PFSK-1 (cell line): ENCODE results near the gene NT5C1A.

Experiments used
- FOXP2 ChIP-seq: optimal IDR thresholded peaks from 2 replicates; pipeline ENCODE3; 2011; ENCODE audit warnings: borderline replicate concordance, control low read depth, inconsistent platforms; ENCODE audit not compliant: insufficient read depth; ENCODE audit errors: extremely low read length, extremely low read depth
- POLR2AphosphoS5 ChIP-seq: IDR thresholded peaks from 2 replicates; pipeline ENCODE4 v1.6.1; 2012; ENCODE audit warnings: low read depth, mild to moderate bottlenecking, control low read depth, low read length, moderate library complexity
- SIN3A ChIP-seq: IDR thresholded peaks from 2 replicates; pipeline ENCODE4 v1.6.1; 2012; ENCODE audit warnings: mild to moderate bottlenecking, low read length, moderate library complexity, borderline replicate concordance; ENCODE audit not compliant: insufficient read depth
- TAF1 ChIP-seq: IDR thresholded peaks from 2 replicates; pipeline ENCODE4 v1.6.1; 2012; ENCODE audit warnings: low read length, control low read depth, borderline replicate concordance; ENCODE audit not compliant: insufficient read depth
- TF ChIP-seq, protein P1 (sequence below), 2 experiments: IDR thresholded peaks; 2 replicates each; pipeline versions ENCODE4 v1.6.1 to v1.8.0; 2011 to 2012; ENCODE audit warnings: low read depth in 2 of 2, low read length in 2 of 2, control low read depth in 1 of 2, inconsistent platforms in 1 of 2, mild to moderate bottlenecking in 1 of 2, moderate library complexity in 1 of 2; ENCODE audit not compliant: insufficient read depth in 1 of 2

Gene NT5C1A

DNA sequence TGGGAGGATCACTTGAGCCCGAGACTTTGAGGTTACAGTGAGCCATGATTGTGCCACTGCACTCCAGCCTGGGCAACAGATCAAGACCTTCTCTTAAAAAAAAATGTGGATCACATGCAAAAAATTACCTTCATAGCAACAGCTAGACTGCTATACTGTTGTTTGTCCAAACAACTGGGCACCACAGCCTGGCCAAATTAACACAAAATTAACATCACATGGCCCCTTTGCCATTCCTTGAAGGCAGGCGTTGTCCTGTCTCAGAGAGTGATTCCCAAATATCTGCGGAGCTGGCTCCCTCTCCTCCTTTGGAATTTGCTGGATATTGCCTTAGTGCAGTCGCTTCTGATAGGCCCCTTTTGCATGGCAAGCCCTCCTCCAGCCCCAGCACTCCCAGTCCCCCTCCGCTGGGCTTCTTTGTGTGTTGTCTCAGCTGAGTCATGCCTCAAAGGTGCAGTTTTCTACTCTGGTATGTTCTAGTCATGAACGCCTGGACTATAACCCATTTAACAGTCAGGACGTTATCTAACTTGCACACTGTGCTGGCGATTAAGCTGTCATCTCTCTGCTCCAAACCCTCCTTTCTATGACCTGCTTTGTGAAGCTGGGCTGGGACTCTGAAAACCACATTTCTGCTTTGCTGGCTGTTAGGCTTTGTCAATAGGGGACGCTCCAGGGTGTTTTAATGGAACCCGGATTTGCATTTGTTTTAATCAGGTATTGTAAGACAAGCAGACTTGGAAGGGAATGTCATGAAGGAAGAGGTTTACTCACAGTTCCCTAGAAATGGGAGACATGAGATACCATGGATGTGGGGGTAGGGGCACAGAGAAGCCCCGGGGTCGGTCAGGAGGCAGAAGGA is 39.4 kb upstream of the NT5C1A start:
- TF ChIP-seq SIN3A (no peak), TAF1 (no peak), POLR2AphosphoS5 (no peak), FOXP2 (no peak)
- TF ChIP-seq, protein P1, sequence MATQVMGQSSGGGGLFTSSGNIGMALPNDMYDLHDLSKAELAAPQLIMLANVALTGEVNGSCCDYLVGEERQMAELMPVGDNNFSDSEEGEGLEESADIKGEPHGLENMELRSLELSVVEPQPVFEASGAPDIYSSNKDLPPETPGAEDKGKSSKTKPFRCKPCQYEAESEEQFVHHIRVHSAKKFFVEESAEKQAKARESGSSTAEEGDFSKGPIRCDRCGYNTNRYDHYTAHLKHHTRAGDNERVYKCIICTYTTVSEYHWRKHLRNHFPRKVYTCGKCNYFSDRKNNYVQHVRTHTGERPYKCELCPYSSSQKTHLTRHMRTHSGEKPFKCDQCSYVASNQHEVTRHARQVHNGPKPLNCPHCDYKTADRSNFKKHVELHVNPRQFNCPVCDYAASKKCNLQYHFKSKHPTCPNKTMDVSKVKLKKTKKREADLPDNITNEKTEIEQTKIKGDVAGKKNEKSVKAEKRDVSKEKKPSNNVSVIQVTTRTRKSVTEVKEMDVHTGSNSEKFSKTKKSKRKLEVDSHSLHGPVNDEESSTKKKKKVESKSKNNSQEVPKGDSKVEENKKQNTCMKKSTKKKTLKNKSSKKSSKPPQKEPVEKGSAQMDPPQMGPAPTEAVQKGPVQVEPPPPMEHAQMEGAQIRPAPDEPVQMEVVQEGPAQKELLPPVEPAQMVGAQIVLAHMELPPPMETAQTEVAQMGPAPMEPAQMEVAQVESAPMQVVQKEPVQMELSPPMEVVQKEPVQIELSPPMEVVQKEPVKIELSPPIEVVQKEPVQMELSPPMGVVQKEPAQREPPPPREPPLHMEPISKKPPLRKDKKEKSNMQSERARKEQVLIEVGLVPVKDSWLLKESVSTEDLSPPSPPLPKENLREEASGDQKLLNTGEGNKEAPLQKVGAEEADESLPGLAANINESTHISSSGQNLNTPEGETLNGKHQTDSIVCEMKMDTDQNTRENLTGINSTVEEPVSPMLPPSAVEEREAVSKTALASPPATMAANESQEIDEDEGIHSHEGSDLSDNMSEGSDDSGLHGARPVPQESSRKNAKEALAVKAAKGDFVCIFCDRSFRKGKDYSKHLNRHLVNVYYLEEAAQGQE (IDR thresholded peaks at IDR 0.05; ENCODE audit: insufficient read depth in 1 of 2, low read depth in 2 of 2, low read length in 2 of 2), result no peak

DNA sequence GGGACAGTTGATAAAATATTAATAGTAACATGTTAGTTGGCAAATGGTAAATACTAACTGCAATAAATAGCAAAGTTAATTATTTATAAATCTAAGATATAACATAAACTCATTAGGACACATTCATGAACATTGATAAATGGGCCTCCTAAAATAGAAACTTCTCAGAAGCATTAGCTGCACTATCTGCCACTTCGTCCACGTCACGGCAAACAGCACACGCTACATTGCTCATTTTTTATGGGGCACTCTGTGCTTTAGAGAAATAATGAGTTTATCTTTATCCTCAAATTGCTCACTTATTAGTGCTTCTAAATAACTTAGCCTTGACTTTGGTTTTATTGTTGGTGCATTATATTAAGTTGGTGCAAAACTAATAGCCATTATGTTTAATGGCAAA is 35.6 kb upstream of the NT5C1A start:
- TF ChIP-seq SIN3A (no peak), FOXP2 (no peak), POLR2AphosphoS5 (no peak), TAF1 (no peak)
- TF ChIP-seq, protein P1 (IDR thresholded peaks at IDR 0.05; ENCODE audit: insufficient read depth in 1 of 2, low read depth in 2 of 2, low read length in 2 of 2), result no peak

DNA sequence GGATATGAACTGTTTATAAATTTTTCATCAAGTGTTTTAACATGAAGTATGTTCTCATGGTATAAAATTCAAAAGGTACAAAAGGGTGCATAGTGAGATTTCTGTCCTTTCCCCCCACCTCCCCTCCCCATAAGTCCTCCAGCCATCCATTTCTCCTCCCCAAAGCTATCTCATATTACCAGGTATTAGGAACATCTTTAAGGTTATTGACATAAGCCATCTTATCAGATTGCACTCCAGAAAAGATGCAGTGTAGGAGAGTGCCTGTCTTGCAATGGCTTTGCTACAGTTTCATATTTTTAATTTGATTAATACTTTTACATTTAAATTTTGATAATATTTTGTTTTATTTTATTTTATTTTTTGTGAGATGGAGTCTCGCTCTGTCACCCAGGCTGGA is 32.9 kb upstream of the NT5C1A start:
- no peak for TF ChIP-seq POLR2AphosphoS5
- no peak for TF ChIP-seq SIN3A
- TF ChIP-seq, protein P1 (IDR thresholded peaks at IDR 0.05; ENCODE audit: insufficient read depth in 1 of 2, low read depth in 2 of 2, low read length in 2 of 2), result no peak
- no peak for TF ChIP-seq FOXP2
- TF ChIP-seq TAF1, result no peak

DNA sequence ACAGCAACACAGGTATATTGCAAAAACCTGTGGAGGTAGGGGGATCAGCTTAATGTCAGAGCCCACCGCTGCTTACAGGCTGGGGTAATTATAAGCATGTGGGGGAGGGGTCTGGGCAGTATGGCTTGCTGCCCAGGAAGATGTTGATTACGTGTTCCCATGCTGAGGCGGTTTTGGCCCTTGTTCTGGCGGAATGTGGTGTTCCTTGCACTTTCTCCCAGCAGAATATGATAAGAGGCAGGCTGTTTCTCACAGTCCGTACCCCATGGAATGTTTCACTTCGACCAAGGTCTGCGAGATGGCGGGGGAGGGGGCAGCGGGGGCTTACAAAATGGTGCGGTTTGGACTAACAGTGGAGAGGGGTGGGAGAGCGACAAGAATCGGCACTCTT is 29.1 kb upstream of the NT5C1A start:
- TF ChIP-seq POLR2AphosphoS5 (no peak), SIN3A (no peak), TAF1 (no peak), FOXP2 (no peak)
- TF ChIP-seq, protein P1 (IDR thresholded peaks at IDR 0.05; ENCODE audit: insufficient read depth in 1 of 2, low read depth in 2 of 2, low read length in 2 of 2), result no peak
